ENCODE measurements around the gene IMPDH1. TPM values are rescaled to one million over a fixed set of nuclear protein-coding genes. Genes with fewer than 3 reads are reported as not detected.
A peak's percentile ranks its signal among the peaks of the same experiment; 100 is the strongest.

The IMPDH1 gene
- total RNA-seq, 6 donors from 2014 or later = 47.2 to 107 (median 81.5) TPM

DNA sequence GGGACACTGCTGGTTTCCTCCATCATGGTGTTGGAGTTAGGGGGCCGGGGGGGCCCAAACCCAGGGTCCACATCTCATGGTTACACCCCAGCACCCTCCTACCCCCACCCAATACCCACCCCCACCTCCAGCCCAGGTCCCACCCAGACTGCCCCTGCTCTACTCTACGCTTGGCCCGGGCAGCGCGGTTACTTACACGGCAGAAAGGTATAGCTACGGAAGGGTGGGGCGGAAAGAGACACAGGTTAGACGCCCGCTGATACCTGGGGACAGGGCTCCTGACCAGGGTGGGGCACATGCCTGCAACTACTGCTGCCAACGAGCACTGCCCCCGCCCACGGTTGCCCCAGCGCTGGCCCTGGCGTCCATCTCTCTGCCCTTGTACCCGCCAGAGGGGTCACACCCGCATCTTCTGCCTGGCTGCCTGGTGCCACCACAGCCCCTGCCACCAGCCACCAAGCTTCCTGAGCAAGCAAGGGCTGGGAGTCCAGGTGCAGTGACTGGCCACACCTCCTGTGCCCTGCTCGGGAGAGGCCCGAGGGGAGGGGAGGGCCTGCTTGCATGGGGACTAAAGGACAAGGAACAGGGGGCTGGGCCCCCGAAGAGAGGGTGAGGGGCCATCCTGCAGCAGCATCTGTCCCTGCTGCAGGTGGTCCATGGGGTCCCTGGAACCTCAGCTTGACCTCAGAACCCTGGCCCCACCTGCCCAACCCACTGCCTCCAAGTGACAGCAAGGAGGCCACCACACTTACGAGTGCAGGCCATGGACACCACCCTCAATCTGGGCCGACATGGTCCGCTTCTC lies 16.1 kb downstream of the IMPDH1 start:
- H3K4me3 ChIP-seq = no peak overlapping the region
- H3K9me3 ChIP-seq = no peaks in the 10 kb centered on the region
- H3K4me1 ChIP-seq = no peaks in the 10 kb centered on the region
- H3K27ac ChIP-seq = no peak overlapping the region
- DNase-seq (peak in 1 of 2 donors; percentile 76), ATAC-seq (ENCODE audit: low FRiP score in 2 of 2) (no peak)
- no peak for TF ChIP-seq POLR2A (IDR thresholded peaks at IDR 0.05)
- no peak for TF ChIP-seq EP300 (IDR thresholded peaks at IDR 0.05)
- TF ChIP-seq POLR2AphosphoS5 (IDR thresholded peaks at IDR 0.05) = no peak
- TF ChIP-seq, protein P1, sequence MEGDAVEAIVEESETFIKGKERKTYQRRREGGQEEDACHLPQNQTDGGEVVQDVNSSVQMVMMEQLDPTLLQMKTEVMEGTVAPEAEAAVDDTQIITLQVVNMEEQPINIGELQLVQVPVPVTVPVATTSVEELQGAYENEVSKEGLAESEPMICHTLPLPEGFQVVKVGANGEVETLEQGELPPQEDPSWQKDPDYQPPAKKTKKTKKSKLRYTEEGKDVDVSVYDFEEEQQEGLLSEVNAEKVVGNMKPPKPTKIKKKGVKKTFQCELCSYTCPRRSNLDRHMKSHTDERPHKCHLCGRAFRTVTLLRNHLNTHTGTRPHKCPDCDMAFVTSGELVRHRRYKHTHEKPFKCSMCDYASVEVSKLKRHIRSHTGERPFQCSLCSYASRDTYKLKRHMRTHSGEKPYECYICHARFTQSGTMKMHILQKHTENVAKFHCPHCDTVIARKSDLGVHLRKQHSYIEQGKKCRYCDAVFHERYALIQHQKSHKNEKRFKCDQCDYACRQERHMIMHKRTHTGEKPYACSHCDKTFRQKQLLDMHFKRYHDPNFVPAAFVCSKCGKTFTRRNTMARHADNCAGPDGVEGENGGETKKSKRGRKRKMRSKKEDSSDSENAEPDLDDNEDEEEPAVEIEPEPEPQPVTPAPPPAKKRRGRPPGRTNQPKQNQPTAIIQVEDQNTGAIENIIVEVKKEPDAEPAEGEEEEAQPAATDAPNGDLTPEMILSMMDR (IDR thresholded peaks at IDR 0.05) = no peak
- no peaks in the 10 kb centered on the region for H3K27me3 ChIP-seq
- H3K36me3 ChIP-seq = peaks cover 16 to 73% (median 61%) of the 10 kb centered on the region in 4 donors
- WGBS, 2 donors = 93 to 99% methylated on average over 14 to 19 of the region's 23 CpGs

DNA sequence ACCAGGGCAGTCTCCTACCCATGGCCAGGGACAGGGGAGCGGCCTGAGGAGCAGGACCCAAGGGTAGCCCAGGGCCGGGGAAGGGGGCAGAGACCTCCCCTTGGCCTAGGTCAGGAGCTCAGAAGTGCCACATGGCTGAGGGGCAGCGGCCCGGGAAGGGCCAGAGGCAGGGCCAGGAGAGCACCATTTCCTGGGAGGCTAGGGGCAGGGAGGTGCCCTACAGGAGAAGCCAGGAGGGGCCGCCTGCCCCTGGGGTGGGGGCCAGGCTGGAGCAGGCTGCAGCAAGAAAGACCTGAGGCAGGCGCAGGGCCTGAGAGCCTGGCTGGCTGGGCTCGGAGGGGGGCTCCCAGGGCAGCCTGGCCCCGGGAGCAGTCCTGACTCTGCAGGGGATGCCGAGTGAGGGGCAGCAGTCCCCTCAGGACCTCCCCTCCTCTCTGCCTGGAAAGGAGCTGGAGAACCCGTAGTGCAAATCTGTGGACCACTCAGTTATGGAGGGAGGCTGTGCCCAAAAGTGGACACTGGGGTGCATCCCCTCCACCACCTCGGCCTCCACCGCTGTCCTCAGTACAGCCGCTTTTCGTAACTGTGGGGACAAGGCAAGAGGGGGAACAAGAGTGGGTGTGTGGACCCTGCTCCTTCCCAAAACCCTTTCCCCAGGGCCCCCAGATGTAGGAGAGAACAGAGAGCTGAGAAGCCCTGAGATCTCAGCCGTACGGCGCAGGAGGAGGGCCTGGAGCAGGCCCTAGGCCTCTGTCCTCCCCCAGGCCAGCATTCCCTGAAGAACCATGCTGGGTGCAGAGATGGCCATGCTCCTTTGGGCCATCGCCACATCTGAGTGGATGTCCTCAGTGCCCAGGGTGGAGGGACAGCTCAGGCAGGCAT lies 17.1 kb downstream of the IMPDH1 start:
- no peak for TF ChIP-seq POLR2AphosphoS5 (IDR thresholded peaks at IDR 0.05)
- TF ChIP-seq, protein P1 (IDR thresholded peaks at IDR 0.05) = no peak
- TF ChIP-seq POLR2A (IDR thresholded peaks at IDR 0.05) = no peak
- no peak for TF ChIP-seq EP300 (IDR thresholded peaks at IDR 0.05)
- Histone ChIP-seq H3K9me3 (no peaks in the 10 kb centered on the region), H3K27ac (no peak overlapping the region), H3K36me3 (peaks cover 9 to 63% (median 51%) of the 10 kb centered on the region in 4 donors), H3K4me3 (no peak overlapping the region), H3K4me1 (peaks cover 0 to 4% (median 3%) of the 10 kb centered on the region in 4 donors), H3K27me3 (peaks cover 0 to 2% (median 0%) of the 10 kb centered on the region in 4 donors)
- DNase-seq (peak in 1 of 2 donors; percentile 64), ATAC-seq (ENCODE audit: low FRiP score in 2 of 2) (no peak)
- 94 to 97% methylated on average over 12 to 18 of the region's 18 CpGs for WGBS, 2 donors

DNA sequence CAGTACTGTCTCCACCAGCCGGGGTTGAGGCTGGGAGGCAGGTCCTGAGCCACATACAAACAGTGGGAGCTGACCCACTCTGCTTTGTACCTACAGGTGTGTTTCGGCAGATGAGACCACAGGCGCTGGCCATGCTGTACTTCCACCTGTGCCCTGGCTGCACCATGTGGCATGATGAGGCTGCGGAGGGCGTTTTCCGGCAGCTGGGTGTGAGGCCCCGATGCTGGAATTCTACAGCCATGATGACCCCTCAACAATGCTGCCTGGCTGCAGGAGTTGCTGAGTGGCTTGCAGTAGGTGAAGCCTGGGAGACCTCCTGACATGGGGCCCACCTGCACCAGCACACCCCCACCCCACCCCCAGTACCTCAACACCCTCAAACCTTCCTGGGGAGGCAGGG lies 18.0 kb downstream of the IMPDH1 start:
- DNase-seq = peak in 1 of 2 donors; percentile 38
- no peak for ATAC-seq (ENCODE audit: low FRiP score in 2 of 2)
- no peaks in the 10 kb centered on the region for H3K9me3 ChIP-seq
- peaks cover 0 to 7% (median 6%) of the 10 kb centered on the region in 4 donors for H3K4me1 ChIP-seq
- peaks cover 0 to 2% (median 0%) of the 10 kb centered on the region in 4 donors for H3K27me3 ChIP-seq
- H3K36me3 ChIP-seq = peaks cover 9 to 54% (median 44%) of the 10 kb centered on the region in 4 donors
- 90 to 96% methylated on average over 7 of the region's 7 CpGs for WGBS, 2 donors
- TF ChIP-seq POLR2AphosphoS5 (IDR thresholded peaks at IDR 0.05) (no peak), EP300 (IDR thresholded peaks at IDR 0.05) (no peak), POLR2A (IDR thresholded peaks at IDR 0.05) (no peak)
- TF ChIP-seq, protein P1 (IDR thresholded peaks at IDR 0.05) = no peak
- H3K27ac ChIP-seq = no peak overlapping the region
- no peak overlapping the region for H3K4me3 ChIP-seq

DNA sequence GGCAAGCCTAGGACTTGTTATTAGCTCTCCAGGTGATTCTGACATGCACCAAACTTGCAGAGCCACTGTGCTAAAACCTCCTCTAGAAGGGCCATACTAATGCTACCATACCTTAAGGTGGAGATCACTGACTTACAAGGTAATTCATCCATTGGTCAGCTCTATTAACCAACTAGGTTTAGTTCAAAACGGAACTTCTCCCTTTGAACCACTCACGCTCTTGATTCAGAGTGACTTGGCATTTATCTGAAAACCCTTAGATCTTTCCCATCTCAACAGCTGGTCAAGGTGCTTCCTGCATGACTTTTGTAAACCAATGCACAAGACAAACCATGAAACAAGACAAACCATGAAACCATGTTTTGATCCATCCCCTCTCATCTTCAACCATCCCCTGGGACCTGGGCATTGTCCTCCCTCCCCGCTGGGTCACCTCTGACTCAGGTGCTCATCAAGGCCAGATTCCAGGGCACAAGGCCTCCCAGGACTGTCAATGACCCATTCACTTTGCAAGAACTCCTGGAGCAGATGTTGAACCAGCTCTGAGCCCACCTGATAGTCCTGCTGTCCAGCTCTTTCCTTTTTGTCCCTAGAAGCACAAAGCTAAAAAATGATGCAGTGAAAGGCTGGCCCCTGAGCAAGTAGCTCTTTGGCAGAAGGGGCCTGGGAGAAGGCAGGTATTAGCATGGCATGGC lies 18.8 kb downstream of the IMPDH1 start:
- Histone ChIP-seq H3K27me3 (peaks cover 0 to 2% (median 0%) of the 10 kb centered on the region in 4 donors), H3K27ac (no peak overlapping the region), H3K4me1 (peaks cover 0 to 7% (median 6%) of the 10 kb centered on the region in 4 donors), H3K4me3 (no peak overlapping the region), H3K9me3 (no peaks in the 10 kb centered on the region), H3K36me3 (peaks cover 9 to 46% (median 37%) of the 10 kb centered on the region in 4 donors)
- DNase-seq (no peak), ATAC-seq (ENCODE audit: low FRiP score in 2 of 2) (no peak)
- 70 to 79% methylated on average over 2 to 3 of the region's 3 CpGs for WGBS, 2 donors
- TF ChIP-seq, protein P1 (IDR thresholded peaks at IDR 0.05) = no peak
- TF ChIP-seq POLR2AphosphoS5 (IDR thresholded peaks at IDR 0.05) (no peak), POLR2A (IDR thresholded peaks at IDR 0.05) (no peak), EP300 (IDR thresholded peaks at IDR 0.05) (no peak)

Measured in upper lobe of left lung (tissue), 6 donors.